Tibial nerve (tissue), 4 donors: ENCODE results near the gene ZNF324B.

ENCODE experiments used
- EP300 ChIP-seq, 2 donors: sonication (generic); formaldehyde crosslinking; IDR thresholded peaks; one replicate each; pipeline ENCODE4 v1.6.1; 2017; ENCODE audit warnings: antibody characterized with exemption in 2 of 2, mild to moderate bottlenecking in 1 of 2
- POLR2A ChIP-seq, 2 donors: fragments of 450-650 bp; IDR thresholded peaks; one replicate each; pipeline ENCODE4 v1.6.1; 2017; ENCODE audit warnings: antibody characterized with exemption in 2 of 2, mild to moderate bottlenecking in 2 of 2, moderate library complexity in 2 of 2
- TF ChIP-seq, protein P1 (sequence below), 5 experiments: fragments of 200-600 bp in 3 of 5; fragments of 450-650 bp in 2 of 5; sonication (generic) in 3 of 5; IDR thresholded peaks; one replicate each; pipeline ENCODE4 v1.5.1; 2016 to 2019; ENCODE audit warnings: antibody characterized with exemption in 5 of 5, mild to moderate bottlenecking in 3 of 5, moderate library complexity in 2 of 5

DNA sequence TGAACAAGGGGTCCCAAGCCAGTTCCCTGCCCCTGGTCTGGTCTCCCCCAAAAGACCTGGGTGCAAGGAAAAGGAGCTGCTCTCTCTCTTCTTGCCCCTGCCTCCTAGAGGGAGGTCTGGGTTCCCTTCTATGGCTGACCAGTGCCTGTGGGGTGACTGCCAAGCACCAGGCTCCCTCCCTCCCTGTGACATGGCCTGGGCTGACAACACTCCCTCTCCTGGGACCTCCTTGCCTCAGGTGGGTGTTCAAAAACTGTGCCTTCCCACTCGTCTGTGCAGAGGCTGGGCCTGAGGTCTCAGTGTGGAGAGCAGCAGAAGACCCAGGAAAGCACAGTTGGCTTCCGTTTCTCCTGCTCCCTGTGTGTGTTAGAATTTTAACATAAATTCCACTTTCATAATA is 29.4 kb downstream of the ZNF324B start:
- no peak for TF ChIP-seq POLR2A (IDR thresholded peaks at IDR 0.05)
- TF ChIP-seq, protein P1, sequence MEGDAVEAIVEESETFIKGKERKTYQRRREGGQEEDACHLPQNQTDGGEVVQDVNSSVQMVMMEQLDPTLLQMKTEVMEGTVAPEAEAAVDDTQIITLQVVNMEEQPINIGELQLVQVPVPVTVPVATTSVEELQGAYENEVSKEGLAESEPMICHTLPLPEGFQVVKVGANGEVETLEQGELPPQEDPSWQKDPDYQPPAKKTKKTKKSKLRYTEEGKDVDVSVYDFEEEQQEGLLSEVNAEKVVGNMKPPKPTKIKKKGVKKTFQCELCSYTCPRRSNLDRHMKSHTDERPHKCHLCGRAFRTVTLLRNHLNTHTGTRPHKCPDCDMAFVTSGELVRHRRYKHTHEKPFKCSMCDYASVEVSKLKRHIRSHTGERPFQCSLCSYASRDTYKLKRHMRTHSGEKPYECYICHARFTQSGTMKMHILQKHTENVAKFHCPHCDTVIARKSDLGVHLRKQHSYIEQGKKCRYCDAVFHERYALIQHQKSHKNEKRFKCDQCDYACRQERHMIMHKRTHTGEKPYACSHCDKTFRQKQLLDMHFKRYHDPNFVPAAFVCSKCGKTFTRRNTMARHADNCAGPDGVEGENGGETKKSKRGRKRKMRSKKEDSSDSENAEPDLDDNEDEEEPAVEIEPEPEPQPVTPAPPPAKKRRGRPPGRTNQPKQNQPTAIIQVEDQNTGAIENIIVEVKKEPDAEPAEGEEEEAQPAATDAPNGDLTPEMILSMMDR (IDR thresholded peaks at IDR 0.05) = no peak
- no peak for TF ChIP-seq EP300 (IDR thresholded peaks at IDR 0.05)
